Keratinocyte (primary cell): Measurements from ENCODE around the gene IREB2.

Experiments
- EZH2 ChIP-seq: IDR thresholded peaks from one replicate; pipeline ENCODE4 v1.6.1; 2012; ENCODE audit warnings: inconsistent platforms, mild to moderate bottlenecking, low read length, moderate library complexity
- TF ChIP-seq, protein P1 (sequence below), 3 experiments: IDR thresholded peaks in 1 of 3; conservative IDR thresholded peaks in 1 of 3; optimal IDR thresholded peaks in 1 of 3; 2 replicates in 2 of 3; 3 replicates in 1 of 3; pipeline versions ENCODE3 to v1.5.1; 2011; ENCODE audit warnings: low read length in 3 of 3, mild to moderate bottlenecking in 3 of 3, moderate library complexity in 2 of 3, control low read depth in 1 of 3, inconsistent platforms in 1 of 3; ENCODE audit not compliant: insufficient read depth in 2 of 3; ENCODE audit errors: extremely low read depth in 1 of 3

GRCh38 chr15:78509726-78510312 lies 71.8 kb downstream of the IREB2 start:
- TF ChIP-seq, protein P1, sequence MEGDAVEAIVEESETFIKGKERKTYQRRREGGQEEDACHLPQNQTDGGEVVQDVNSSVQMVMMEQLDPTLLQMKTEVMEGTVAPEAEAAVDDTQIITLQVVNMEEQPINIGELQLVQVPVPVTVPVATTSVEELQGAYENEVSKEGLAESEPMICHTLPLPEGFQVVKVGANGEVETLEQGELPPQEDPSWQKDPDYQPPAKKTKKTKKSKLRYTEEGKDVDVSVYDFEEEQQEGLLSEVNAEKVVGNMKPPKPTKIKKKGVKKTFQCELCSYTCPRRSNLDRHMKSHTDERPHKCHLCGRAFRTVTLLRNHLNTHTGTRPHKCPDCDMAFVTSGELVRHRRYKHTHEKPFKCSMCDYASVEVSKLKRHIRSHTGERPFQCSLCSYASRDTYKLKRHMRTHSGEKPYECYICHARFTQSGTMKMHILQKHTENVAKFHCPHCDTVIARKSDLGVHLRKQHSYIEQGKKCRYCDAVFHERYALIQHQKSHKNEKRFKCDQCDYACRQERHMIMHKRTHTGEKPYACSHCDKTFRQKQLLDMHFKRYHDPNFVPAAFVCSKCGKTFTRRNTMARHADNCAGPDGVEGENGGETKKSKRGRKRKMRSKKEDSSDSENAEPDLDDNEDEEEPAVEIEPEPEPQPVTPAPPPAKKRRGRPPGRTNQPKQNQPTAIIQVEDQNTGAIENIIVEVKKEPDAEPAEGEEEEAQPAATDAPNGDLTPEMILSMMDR (optimal IDR thresholded peaks at IDR 0.05 in 1 of 3, IDR thresholded peaks at IDR 0.05 in 1 of 3, conservative IDR thresholded peaks at IDR 0.05 in 1 of 3; ENCODE audit: extremely low read depth in 1 of 3, insufficient read depth in 2 of 3, low read length in 3 of 3), result no peak
- TF ChIP-seq EZH2, result no peak
